GM12878 (cell line): Measurements from ENCODE around the gene RAB35. TPM values are rescaled to one million over a fixed set of nuclear protein-coding genes. Genes with fewer than 3 reads are reported as not detected.

Experiments used
- ATAC-seq: fragments of 200-7000 bp; cut with Tn5 transposase; 3 replicates; pipeline ENCODE4 v1.9.1; 2020; ENCODE audit warnings: mild to moderate bottlenecking, moderate library complexity
- BruUV-seq: library from RNA; stranded (reverse); fragments of 400-500 nt; replicated peaks from 2 replicates; lab custom pipeline; 2021; lab: Mats Ljungman, UMichigan
- CTCF ChIA-PET: fragments of 300-600 bp; sonication (Branson Sonifier 250); formaldehyde crosslinking; extraction: SDS; loops from one replicate; lab custom pipeline; 2021; ENCODE audit warnings: inconsistent platforms; lab: Yijun Ruan, JAX
- POLR2A ChIA-PET: fragments of 350-600 bp; formaldehyde crosslinking; extraction: SDS; loops from one replicate; lab custom pipeline; 2021; ENCODE audit warnings: inconsistent platforms; lab: Charles Lee
- RAD21 ChIA-PET: fragments of 300-600 bp; sonication (Branson Sonifier 250); formaldehyde crosslinking; loops from one replicate; lab custom pipeline; 2023; ENCODE audit warnings: antibody characterized with exemption; ENCODE audit not compliant: unreplicated experiment; lab: Charles Lee
- SMC1A ChIA-PET: fragments of 300-600 bp; sonication (Branson Sonifier 250); formaldehyde crosslinking; loops from one replicate; lab custom pipeline; 2023; ENCODE audit not compliant: unreplicated experiment, uncharacterized antibody; lab: Charles Lee
- DNase-seq: peaks from one replicate; pipeline ENCODE4 v3.0.0-alpha.2; 2011; ENCODE audit warnings: low read depth, low spot score
- FAIRE-seq: peaks from 3 replicates; lab custom pipeline; 2011; peaks lifted over from hg19 to GRCh38; lab: Jason Lieb, UNC
- H2AFZ ChIP-seq: 2 replicates; pipeline ENCODE4 v1.6.0; 2011; ENCODE audit warnings: low read depth, low read length, control low read depth; ENCODE audit not compliant: control insufficient read depth
- H3K27ac ChIP-seq: 2 replicates; pipeline ENCODE4 v1.5.1; 2011; ENCODE audit warnings: control low read depth; ENCODE audit not compliant: control insufficient read depth, insufficient read depth
- H3K27me3 ChIP-seq, 2 experiments: replicated peaks in 1 of 2; 2 replicates each; pipeline versions ENCODE4 v1.6.0 to v1.6.1; 2011; ENCODE audit warnings: low read length in 1 of 2; ENCODE audit not compliant: control insufficient read depth in 2 of 2, insufficient read depth in 2 of 2
- H3K36me3 ChIP-seq, 2 experiments: 2 replicates each; pipeline ENCODE4 v1.5.1; 2011; ENCODE audit warnings: low read length in 1 of 2; ENCODE audit not compliant: control insufficient read depth in 2 of 2, insufficient read depth in 2 of 2
- H3K4me1 ChIP-seq: 2 replicates; pipeline ENCODE4 v1.6.1; 2011; ENCODE audit warnings: mild to moderate bottlenecking, low read length, moderate library complexity, mixed read lengths; ENCODE audit not compliant: control insufficient read depth, insufficient read depth
- H3K4me2 ChIP-seq: 2 replicates; pipeline ENCODE4 v1.6.0; 2011; ENCODE audit warnings: control low read depth; ENCODE audit not compliant: control insufficient read depth, insufficient read depth
- H3K4me3 ChIP-seq: fragments of 200-600 bp; sonication (generic); 2 replicates; pipeline ENCODE4 v1.5.1; 2016
- H3K79me2 ChIP-seq: 2 replicates; pipeline ENCODE4 v1.6.0; 2011; ENCODE audit warnings: low read length; ENCODE audit not compliant: control insufficient read depth, insufficient read depth
- H3K9ac ChIP-seq: 2 replicates; pipeline ENCODE4 v1.8.0; 2011; ENCODE audit warnings: low read length, control low read depth, mixed read lengths; ENCODE audit not compliant: control insufficient read depth, insufficient read depth
- H3K9me3 ChIP-seq: replicated peaks from 3 replicates; pipeline ENCODE4 v1.5.1; 2011; ENCODE audit warnings: mild to moderate bottlenecking, low read length; ENCODE audit not compliant: control insufficient read depth, insufficient read depth
- H4K20me1 ChIP-seq: 2 replicates; pipeline ENCODE4 v1.6.0; 2011; ENCODE audit not compliant: control insufficient read depth, insufficient read depth
- CBFB ChIP-seq: IDR thresholded peaks from 2 replicates; pipeline ENCODE4 v1.6.1; 2016; ENCODE audit warnings: antibody characterized with exemption, low read depth
- CEBPB ChIP-seq, 2 experiments: fragments of 150-350 bp in 1 of 2; IDR thresholded peaks; 2 replicates each; pipeline ENCODE4 v1.6.1; 2012 to 2014; ENCODE audit warnings: low read depth in 2 of 2, low read length in 2 of 2, borderline replicate concordance in 1 of 2, inconsistent platforms in 1 of 2
- CHD1 ChIP-seq: IDR thresholded peaks from 2 replicates; pipeline ENCODE4 v1.6.1; 2012; ENCODE audit warnings: low read depth, low read length, improper control_type of control experiment
- CREM ChIP-seq: IDR thresholded peaks from 2 replicates; pipeline ENCODE4 v1.6.1; 2014; ENCODE audit warnings: antibody characterized with exemption, low read depth
- DPF2 ChIP-seq: fragments of 450-650 bp; IDR thresholded peaks from 2 replicates; pipeline ENCODE4 v1.6.1; 2017; ENCODE audit warnings: mild to moderate bottlenecking
- IKZF2 ChIP-seq, 2 experiments: fragments of 450-650 bp; IDR thresholded peaks; 2 replicates each; pipeline ENCODE4 v1.6.1; 2017; ENCODE audit warnings: mild to moderate bottlenecking in 2 of 2, moderate library complexity in 2 of 2
- MAX ChIP-seq: IDR thresholded peaks from 2 replicates; pipeline ENCODE4 v1.6.1; 2012; ENCODE audit warnings: low read depth, low read length, improper control_type of control experiment
- MEF2B ChIP-seq: fragments of 450-650 bp; IDR thresholded peaks from 2 replicates; pipeline ENCODE4 v1.6.1; 2018; ENCODE audit warnings: mild to moderate bottlenecking, moderate library complexity; ENCODE audit not compliant: partially characterized antibody, poor library complexity, severe bottlenecking
- NBN ChIP-seq: fragments of 450-650 bp; IDR thresholded peaks from 2 replicates; pipeline ENCODE4 v1.6.1; 2016
- NR2F1 ChIP-seq: fragments of 450-650 bp; conservative IDR thresholded peaks from 2 replicates; pipeline ENCODE4 v1.6.1; 2017; ENCODE audit warnings: mild to moderate bottlenecking
- NRF1 ChIP-seq: conservative IDR thresholded peaks from 2 replicates; pipeline ENCODE4 v1.6.1; 2011; ENCODE audit warnings: mild to moderate bottlenecking, low read depth, low read length, improper control_type of control experiment
- PKNOX1 ChIP-seq: fragments of 450-650 bp; IDR thresholded peaks from 2 replicates; pipeline ENCODE4 v1.6.1; 2016; ENCODE audit warnings: mild to moderate bottlenecking
- POLR2AphosphoS5 ChIP-seq: IDR thresholded peaks from 2 replicates; pipeline ENCODE4 v1.6.1; 2011; ENCODE audit warnings: mild to moderate bottlenecking, low read length, inconsistent platforms
- POU2F2 ChIP-seq: IDR thresholded peaks from 3 replicates; pipeline ENCODE4 v1.6.1; 2011; ENCODE audit warnings: low read depth, mild to moderate bottlenecking, low read length, borderline replicate concordance
- RB1 ChIP-seq: fragments of 450-650 bp; formaldehyde crosslinking; IDR thresholded peaks from 2 replicates; pipeline ENCODE4 v1.6.1; 2017; ENCODE audit warnings: mild to moderate bottlenecking, borderline replicate concordance
- RBBP5 ChIP-seq: fragments of 200-600 bp; sonication (generic); conservative IDR thresholded peaks from 2 replicates; pipeline ENCODE4 v1.6.1; 2016
- SIX5 ChIP-seq: IDR thresholded peaks from 2 replicates; pipeline ENCODE4 v1.6.1; 2011; ENCODE audit warnings: mild to moderate bottlenecking, low read depth, low read length, moderate library complexity; ENCODE audit not compliant: severe bottlenecking
- SMC3 ChIP-seq: IDR thresholded peaks from 2 replicates; pipeline ENCODE4 v1.6.1; 2011; ENCODE audit warnings: low read length, improper control_type of control experiment, borderline replicate concordance
- SPI1 ChIP-seq: IDR thresholded peaks from 2 replicates; pipeline ENCODE4 v1.6.1; 2011; ENCODE audit warnings: low read depth, mild to moderate bottlenecking, low read length, moderate library complexity, borderline replicate concordance; ENCODE audit not compliant: insufficient read depth
- TARDBP ChIP-seq: IDR thresholded peaks from 2 replicates; pipeline ENCODE4 v1.6.1; 2016; ENCODE audit warnings: borderline replicate concordance
- TBL1XR1 ChIP-seq: IDR thresholded peaks from 2 replicates; pipeline ENCODE4 v1.6.1; 2012; ENCODE audit warnings: low read depth, low read length, improper control_type of control experiment
- TCF3 ChIP-seq: IDR thresholded peaks from 2 replicates; pipeline ENCODE4 v1.6.1; 2012; ENCODE audit warnings: low read depth, mild to moderate bottlenecking, low read length, borderline replicate concordance; ENCODE audit not compliant: insufficient read depth
- WGBS: methylation state at CpG from one replicate; pipeline ENCODE4 v1.1.6; 2016; ENCODE audit warnings: low lambda C conversion rate; ENCODE audit not compliant: insufficient replicate concordance, insufficient coverage; ENCODE audit errors: missing lambda C conversion rate; 5-methylcytosine and 5-hydroxymethylcytosine counted together
- in situ Hi-C: fragments of 300-500 bp; cut with MboI; formaldehyde crosslinking; loops from 9 replicates; pipeline ENCODE4 v1.14.3; 2018; ENCODE audit warnings: mixed read lengths
- intact Hi-C: fragments of 100-400 bp; cut with micrococcal nuclease; formaldehyde crosslinking; loops from one replicate; pipeline ENCODE4 v1.14.2; 2022; ENCODE audit not compliant: unreplicated experiment
- polyA plus RNA-seq, 11 experiments: library from polyadenylated mRNA; depleted of rRNA in 4 of 11; unstranded in 6 of 11; stranded (reverse) in 5 of 11; fragments of >200 nt; fragmentation: Nextera tagmentation in 4 of 11; fragmentation: Illumina TruSeq in 1 of 11; extraction: Ambion mirVana in 4 of 11; extraction: Trizol in 1 of 11; gene quantifications; 1 replicate in 1 of 11; 2 replicates in 10 of 11; pipeline versions ENCODE4 v1.2.1 to v1.2.3, GENCODE V29; 2011 to 2016; ENCODE audit warnings: inconsistent platforms in 2 of 11, missing spikeins in 2 of 11, low read depth in 1 of 11
- total RNA-seq, 4 experiments: library from RNA; depleted of rRNA in 3 of 4; stranded (reverse); fragments of >200 nt in 3 of 4; fragmentation: Illumina TruSeq in 1 of 4; extraction: Trizol in 1 of 4; gene quantifications; 2 replicates each; pipeline versions ENCODE4 v1.2.1 to v1.2.3, GENCODE V29; 2013 to 2021

Gene RAB35
- total and polyA plus RNA-seq, 10 of the 15 experiments (the other 5 are each of a cell fraction or from before 2014, with no cell fraction given): 0.76 to 99.2 (median 43.8) TPM

GRCh38 chr12:120116792-120117651 lies 469 bp upstream of the RAB35 start:
- Histone ChIP-seq H4K20me1 (peaks cover 12% of the 10 kb centered on the region), H3K27me3 (no peaks in the 10 kb centered on the region), H3K36me3 (peaks cover 0 to 16% of the 10 kb centered on the region in 2 experiments; a peak in 2 of 4 replicates), H3K4me3 (peak overlapping the region; percentile 76), H3K27ac (peak overlapping the region; percentile 97), H3K9ac (peak overlapping the region; percentile 84), H2AFZ (peak overlapping the region; percentile 73), H3K79me2 (peaks cover 73% of the 10 kb centered on the region), H3K9me3 (no peaks in the 10 kb centered on the region), H3K4me2 (peak overlapping the region; percentile 99), H3K4me1 (peaks cover 54% of the 10 kb centered on the region)
- WGBS: 1% methylated on average over 73 of the region's 91 CpGs
- BruUV-seq: no TSS peak
- intact Hi-C loops (loop anchor here (10.0 kb wide), 1 partner anchor 148 kb away; the partner anchor contains the start of gene PXN), in situ Hi-C loops (no loop called here)
- DNase-seq (no peak), FAIRE-seq (peak; percentile 91), ATAC-seq (peak; percentile 64)
- SMC1A ChIA-PET: interaction anchor here (1.0 to 9.8 kb wide), 10 partner anchors 10 to 103 kb away, joined by 3 to 142 read pairs (median 8); partner anchors contain the start of gene RPLP0
- RAD21 ChIA-PET: interaction anchor here (0.9 to 9.6 kb wide), 12 partner anchors 15 to 200 kb away, joined by 3 to 118 read pairs (median 4); partner anchors contain the start of genes BICDL1, PXN, RNU4-1 and RPLP0
- POLR2A ChIA-PET: interaction anchor here (0.6 to 10.4 kb wide), 20 partner anchors 8 to 1012 kb away, joined by 3 to 141 read pairs (median 6); partner anchors contain the start of genes BICDL1, PXN and RPLP0
- CTCF ChIA-PET: interaction anchor here (1.3 to 6.2 kb wide), 5 partner anchors 16 to 128 kb away, joined by 4 to 61 read pairs (median 6); partner anchors contain the start of genes BICDL1 and RPLP0
- TF ChIP-seq POU2F2 (peak; percentile 25; the same call in 1 of the 3 replicates), MEF2B (peak; percentile 48), SIX5 (no peak), TCF3 (0 out of 2 replicates have a peak, but pooled peaks have one; percentile 17), CREM (peak; percentile 41), CEBPB (IDR thresholded peaks at IDR 0.05; ENCODE audit: borderline replicate concordance in 1 of 2, low read depth in 2 of 2, low read length in 2 of 2) (no peak), PKNOX1 (peak; percentile 80), NRF1 (peak; percentile 99), RB1 (peak; percentile 87), MAX (peak; percentile 70), DPF2 (0 out of 2 replicates have a peak, but pooled peaks have one; percentile 65), TARDBP (no peak), IKZF2 (IDR thresholded peaks at IDR 0.05) (peak in 1 of 2 experiments; percentile 43; a peak in 2 of 4 replicates), CBFB (peak; percentile 42), NBN (peak; percentile 46; the same call in 1 of the 2 replicates), RBBP5 (no peak), NR2F1 (peak; percentile 57), POLR2AphosphoS5 (peak; percentile 82), SMC3 (no peak), CHD1 (peak; percentile 36; the same call in 1 of the 2 replicates), SPI1 (peak; percentile 9; the same call in 1 of the 2 replicates), TBL1XR1 (peak; percentile 24; the same call in 1 of the 2 replicates)
